ENCODE results near the gene BCAS3.

The BCAS3 gene

DNA sequence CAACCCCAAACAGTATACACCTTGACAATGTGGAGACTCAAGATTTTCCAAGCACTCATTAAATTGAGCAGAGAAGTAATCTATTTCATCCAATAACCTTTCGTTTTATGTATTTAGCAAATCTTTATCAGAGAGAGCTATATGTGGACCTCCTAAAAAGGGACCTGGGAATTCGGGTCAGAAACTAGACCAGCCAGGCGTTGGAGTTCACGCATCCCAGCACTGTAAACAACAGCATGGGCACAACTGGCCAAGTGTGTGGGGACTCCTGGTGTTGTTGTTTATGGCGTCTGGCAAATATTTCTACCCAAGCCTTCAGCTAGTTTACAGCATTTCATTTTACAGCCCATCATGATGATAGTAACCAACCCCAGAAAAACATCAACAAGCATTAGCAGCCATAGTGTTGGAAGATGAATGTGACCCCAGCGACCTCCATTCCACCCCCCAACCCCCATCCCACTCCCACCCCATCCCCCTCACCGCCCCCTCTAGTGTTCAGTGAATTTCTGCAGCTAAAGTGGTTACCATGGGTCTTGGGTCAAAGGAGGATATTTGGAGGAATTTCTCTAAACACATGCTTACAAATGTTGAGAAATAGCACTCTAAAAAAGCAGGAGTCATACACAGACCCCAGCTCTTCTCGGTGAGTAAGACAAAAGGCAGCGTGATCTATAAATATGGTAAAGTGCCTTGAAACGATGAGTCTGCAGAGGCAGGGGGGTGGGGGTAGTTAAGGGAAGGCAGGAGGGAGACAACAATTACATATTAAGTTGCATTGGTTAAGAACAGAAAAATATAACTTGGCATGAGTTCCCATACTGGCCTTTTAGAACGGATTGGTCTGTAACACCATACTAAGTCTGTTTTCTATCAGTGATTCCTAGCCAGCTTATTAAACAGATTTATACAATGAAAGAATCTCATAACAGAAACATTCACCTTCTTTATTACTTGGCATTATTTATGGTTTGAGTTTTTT is 630.5 kb downstream of the BCAS3 start:
- DNase-seq, result no peak

DNA sequence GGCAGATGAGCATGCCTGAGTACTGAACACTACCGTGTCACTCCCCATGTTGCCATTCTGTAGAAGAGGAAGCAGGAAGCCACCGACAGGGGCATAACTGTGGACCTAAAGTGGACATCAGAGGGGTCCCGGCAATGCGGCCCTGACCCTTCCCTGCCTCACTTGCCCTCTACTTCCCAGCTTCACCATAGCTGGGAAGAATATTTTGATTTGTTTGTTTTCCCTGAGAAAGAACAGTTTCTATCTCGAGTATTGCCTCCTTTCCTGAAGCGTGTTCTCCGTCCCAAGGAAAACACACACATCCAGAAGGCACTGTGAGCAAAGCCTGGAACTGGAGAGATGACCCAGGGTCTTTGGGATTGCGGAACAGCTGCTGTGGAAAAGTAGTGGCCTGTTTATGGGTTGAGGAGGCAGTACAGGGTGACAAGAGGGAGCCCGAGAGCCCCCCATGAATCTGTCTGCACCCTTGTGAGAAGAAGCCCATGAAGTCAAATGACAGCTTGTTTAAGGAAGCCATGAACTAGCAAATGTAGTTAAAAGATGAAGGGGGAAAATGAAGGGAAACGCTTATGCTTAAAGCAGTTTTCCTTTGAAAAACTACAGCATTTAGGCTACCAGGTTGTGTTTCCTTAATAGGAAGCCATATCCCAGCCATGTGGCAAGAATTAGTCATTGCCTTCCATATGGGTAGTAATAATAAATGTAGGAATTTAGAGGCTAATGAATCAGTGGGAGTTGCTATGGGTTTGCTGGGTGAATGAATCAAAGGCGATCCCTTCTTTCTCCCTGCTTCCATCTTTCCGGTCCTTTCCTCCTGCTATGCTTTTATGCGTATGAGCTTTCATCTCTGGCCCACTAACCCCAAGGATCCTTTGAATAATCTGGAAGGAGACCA is 632.0 kb downstream of the BCAS3 start:
- no peak for DNase-seq

DNA sequence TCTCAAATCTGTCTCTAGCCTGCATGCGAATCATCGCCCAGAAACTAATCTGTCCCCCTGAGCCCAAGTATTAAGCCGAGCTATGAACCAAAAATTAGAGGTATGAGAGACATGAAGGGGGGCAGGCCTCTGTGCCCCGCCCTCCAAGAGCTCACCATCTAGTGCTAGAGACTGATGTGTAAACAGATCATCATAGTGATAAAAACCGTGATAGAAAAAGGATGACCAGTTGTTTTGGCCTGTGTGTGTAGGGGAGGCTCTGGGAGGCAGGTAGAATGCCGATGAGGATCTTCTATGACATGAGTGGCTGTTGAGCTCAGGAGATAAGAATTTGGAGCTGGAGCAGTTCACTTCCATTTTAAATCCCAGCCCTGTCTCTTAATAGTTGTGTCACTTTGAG is 632.9 kb downstream of the BCAS3 start:
- no peak for DNase-seq

DNA sequence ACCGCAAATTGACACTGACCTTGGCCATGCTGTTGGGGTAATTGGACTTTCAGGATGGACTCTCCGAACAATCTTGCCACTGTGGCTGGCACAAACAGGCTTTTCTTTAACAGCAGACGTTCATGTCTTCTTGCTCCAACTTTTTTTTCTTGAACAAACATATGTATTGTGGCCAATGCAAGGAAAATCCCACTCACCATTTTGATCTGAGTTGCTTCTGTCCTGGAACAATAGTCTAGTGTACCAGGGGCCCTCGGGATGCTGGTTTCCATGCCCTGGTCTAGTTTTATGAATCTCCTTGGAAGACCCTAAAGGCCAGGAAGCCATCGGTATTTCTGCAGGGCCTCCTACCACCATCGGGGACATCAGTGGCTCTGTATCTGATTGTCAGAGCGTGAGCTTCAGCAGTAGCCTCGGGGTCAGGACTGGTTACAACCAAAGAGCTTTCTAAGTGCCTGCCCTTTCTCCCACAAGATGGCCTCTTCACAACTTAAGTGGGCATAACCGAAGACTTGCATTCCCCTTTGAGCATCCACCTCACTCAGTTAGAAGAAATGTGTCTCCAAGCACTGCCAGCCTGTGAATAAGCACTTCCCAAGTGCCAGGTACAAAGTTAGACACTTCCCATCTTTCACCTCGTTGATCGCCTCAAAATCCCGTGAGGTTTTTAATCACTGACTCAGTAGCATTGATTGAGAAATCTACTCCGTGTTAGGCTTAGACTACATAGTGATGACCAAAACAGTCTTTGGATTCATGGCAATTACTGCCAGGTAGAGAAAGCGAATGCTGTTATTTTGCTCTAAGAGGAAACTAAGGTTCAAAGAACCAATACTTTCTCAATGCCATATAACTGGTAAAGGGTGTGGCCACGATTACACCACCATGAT is 635.0 kb downstream of the BCAS3 start:
- DNase-seq, result no peak

DNA sequence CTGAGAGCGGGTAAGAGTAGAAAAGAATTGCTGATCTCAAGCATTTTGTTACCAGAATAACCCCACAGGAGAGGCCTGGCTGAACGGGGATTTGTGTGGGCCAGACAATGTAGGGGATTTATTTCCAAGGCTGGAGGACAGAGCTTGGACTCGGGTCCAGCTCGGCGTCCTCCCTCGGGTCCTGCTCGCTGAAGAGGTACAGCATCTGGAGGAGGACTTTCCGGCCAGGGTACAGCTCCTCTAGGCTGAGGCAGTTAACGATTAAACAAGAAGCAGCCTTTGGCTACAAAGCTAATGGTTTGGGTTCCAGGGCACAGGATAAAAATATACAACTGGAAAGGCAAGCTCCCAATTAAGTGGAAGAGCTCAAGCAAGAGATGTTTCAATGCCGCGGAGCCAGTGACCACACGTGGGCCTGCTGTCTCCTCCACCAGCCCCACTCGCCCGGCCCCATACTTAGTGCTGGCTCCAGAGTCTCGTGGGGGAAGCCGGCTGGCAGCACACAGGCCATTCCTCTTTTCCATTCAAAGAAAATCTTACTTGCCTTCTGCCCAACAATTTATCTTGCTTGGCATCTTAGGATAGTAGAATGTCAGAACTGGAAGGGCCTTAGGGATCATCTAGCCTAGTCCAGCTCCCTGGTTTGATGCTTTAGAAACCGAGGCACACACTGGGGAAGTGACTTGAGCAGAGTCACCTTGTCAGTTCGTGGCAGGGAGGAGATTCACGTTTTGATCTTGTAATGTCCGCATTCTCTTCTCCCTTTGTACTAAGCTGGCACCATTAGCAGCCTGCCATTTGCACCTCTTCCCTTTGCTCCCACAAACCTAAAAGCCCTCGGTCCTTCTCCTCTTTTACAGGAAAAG is 636.0 kb downstream of the BCAS3 start:
- no peak for DNase-seq

DNA sequence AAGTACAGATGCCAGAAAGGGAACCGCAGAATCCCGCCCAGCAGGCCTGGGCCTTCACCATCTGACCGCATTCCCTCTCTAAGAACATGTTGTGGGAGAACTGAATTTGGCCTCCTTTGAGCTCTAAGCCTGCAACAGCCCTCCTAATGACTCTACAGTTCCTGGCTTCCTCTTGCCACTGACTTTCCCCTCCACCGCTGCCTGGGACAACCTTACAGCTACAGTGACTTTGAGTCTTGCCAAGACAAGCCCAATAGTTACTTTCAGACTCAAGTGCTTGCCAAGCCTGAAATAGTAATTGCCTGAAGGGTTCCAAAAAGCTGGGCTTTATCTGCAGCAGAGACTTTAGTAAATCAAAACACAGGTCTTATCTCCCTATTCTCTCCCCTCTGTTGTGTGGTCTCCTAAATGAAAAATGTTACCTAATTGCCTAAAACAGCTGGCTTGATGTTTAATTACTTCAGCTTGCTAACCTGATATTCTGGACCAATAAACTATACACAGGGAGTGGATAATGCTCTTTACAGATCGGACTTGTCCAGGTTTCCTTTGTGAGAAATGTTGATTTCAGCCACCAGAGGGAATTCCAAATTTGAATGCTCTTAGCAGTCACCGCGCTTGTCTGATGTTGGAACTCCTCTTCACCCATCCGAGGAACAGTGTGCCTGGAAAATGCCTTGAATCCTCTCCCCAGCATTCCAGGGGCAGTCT is 636.9 kb downstream of the BCAS3 start:
- DNase-seq, result no peak

DNA sequence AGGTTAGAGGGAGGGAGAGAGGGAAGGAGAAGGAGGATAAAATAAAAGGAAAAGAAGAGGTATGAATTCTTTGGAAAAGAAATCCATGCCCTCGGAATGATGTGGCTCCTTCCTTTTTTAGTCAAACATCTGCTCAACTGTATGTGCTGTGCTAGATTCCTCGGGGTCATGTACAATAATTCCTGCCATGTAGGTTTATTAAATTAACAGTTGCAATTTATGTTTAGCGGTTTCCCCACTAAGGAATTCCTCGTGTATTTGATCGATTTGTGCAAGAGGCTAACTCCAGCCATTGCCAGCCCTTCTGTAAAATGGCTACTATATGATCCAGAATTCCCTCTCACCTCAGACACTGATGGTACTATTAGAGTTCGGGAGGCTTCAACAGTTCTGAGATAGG is 639.0 kb downstream of the BCAS3 start:
- no peak for DNase-seq

DNA sequence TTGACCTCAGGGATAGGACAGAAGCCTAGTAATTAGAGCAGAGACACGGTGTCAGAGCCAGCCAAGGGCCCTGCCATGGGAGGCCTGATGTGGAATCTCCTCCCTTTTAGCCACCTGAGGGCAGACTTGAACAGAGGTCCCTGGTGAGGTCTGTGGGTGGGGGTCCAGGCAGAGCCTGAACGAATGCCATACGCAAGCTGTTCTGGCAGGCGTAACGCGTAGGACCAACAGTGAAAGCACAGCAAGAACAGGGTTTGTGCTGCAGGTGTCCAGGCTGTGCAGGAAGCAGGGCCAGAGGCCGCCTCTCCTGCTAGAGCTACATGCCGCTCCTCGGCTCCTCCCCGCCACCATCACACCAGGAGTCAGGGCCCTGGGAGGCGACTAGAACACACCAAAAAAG is 640.1 kb downstream of the BCAS3 start:
- no peak for DNase-seq

DNA sequence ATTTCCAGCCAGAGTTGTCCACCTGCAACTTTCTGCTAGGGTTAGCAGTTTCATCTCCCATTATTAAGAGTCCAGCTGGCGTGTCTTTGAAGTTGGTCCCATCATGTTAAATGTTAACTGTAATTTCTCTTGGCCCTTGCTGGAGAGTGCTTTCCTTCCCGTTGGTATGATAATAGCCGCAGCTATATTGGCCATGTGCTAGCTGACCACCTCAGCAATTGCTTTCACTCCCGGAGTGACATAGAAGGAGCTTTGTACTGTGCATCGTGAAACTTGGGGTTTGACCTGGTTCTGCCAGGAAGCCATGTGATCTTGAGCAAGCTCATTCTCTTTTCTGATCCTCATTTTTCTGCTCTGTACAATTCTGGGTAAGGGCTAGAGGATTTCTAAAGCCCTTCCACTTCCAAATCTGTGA is 641.0 kb downstream of the BCAS3 start:
- no peak for DNase-seq

DNA sequence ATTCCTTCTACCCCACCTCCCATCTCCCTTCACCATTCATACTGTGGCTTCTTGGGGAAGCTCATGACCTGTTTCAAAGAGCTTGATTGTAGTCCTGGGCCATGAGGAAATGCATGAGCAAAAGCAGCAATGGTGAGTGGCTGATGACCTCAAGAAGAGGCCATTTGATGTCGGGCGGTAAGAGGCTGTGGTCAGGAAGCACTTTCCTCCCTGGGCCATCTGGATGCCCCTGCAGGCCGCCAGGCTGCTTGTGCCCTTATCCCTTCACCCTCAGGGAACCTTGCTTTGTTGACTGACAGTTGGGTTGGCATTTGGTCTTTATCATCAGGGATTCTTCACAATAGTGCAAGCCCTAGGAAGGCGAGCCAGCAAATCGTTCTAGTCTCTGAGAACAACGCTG is 643.7 kb downstream of the BCAS3 start:
- no peak for DNase-seq

DNA sequence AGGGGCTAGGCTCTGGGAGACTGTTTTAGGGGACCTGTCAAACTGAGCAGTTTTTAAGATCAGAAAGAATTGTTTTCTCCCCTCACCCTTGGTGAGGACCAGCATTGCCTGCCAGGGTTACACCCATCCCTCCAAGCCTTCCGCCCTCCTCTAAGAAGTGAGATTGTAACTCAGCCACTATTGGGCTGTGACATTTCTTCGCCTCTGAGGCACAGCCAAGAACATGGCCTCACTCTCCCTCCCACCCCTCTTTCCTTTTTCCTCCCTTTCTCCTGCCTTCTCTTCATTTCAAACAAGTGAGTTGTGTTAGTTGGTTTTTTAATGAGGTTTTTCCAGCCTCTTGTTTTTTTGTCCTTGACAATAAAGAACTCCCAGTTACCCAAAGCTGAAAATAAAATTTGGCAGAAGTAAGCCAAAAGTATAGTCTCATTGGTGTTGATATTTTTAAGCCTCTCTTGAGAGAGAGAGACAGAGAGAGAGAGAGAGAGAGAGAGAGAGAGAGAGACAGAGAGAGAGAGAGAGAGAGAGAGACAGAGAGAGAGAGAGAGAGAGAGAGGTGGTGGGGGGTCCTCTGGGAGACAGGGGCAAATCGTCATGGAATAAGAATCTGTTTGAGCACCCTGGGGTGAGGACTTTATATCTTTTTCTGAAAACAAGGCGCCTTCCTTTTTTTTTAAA is 644.8 kb downstream of the BCAS3 start:
- DNase-seq, result no peak

DNA sequence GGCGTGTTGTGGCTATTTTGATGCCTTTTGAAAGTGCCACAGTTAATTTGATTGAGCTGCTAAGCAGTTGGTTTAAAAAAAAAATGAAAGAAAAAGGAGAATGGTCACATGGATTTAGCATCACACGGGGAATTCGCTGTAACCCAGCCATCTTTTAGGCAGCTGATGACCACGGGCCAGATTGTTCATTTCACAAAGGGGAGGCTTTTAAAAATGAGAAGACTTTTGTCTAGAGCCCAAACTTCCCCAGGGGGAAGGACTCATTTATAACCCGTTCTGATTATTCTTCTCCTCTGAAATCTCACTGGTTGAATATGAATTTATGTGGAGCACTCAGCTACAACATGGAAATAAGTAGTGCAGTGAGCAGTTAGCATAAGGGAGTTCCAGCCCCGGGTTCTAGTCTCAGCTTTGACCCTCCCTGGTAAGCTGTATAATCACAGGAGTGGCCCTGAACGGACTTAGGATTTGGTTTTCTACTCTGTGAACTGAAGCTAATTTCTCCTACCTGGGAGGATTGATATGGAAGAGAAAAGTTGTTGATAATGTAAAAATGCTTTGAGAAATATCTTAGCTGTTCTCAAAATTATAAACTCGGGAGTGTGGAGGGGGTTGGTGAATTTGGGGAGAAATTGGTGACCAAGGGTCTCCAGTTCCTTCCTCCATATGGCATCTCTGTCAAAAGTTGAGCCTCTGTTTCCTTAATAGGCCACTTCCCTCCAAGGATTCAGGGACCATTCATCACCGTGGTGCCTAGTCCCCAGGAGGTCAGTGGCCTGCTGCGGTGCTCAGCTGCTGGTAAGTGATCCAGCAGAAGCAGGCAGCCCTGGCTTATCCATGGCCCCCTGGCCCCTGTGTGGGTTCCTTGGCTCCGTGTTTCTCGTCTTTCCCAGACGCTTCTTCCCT is 645.6 kb downstream of the BCAS3 start:
- no peak for DNase-seq

DNA sequence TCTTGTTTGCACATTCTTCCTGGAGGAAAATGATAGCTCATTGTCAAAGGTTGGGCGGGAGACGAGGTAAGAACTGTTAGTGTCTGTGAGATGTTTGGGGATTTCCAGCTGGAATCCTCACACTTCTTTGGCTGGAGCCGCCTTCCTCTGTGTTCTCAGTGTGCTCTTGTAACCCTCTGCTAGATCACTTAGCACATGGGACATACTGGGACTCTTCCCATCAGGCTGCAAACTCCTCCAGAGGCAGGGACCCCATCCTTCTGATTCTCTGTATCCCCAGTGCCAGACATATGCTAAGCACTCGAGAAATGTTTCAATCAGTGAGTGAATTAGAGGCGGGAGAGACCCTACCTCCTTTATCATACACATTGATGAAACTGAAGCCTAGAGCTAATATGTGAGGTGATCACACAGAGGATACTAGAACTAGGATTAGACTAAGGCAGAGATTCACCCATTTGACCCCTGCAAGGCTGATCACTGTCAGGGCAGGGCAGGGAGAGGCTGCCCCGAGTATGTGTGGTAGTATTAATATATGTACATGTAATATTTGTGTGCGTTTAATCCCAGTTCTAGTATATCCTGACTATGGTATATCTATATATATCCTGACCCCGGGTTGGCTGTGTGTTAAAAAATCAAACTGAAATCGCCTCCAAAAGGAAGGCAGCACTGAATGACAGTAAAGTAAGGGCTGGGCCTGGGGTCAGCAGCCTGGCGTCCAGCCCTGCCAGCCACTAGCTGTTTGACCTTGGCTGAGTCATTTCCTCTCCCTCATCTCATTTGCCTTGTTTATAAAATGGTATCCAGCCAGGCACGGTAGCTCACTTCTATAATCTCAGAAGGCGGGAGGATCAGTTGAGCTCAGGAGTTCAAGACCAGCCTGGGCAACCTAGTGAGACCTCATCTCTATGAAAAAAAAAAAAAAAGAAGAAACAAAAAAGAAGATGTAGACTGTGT is 646.5 kb downstream of the BCAS3 start:
- no peak for DNase-seq

DNA sequence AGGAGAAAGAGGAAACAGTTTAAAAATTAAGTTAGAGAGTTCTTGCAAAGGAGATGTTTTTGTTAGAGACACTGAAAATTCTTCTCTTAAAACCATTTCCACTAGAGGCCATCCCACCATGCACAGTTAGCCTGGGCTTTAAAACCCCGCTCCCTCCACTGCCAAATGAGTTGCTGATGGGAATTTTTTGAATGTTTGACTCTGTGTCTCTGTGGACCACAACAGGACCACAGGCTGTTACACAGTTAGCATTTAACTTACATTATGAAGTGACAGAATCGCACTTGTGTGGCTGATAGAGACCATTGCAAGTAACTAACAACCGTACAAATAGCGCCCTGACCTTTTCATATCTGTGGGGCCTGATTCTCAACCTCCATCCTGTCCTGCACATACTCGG is 647.3 kb downstream of the BCAS3 start:
- no peak for DNase-seq

DNA sequence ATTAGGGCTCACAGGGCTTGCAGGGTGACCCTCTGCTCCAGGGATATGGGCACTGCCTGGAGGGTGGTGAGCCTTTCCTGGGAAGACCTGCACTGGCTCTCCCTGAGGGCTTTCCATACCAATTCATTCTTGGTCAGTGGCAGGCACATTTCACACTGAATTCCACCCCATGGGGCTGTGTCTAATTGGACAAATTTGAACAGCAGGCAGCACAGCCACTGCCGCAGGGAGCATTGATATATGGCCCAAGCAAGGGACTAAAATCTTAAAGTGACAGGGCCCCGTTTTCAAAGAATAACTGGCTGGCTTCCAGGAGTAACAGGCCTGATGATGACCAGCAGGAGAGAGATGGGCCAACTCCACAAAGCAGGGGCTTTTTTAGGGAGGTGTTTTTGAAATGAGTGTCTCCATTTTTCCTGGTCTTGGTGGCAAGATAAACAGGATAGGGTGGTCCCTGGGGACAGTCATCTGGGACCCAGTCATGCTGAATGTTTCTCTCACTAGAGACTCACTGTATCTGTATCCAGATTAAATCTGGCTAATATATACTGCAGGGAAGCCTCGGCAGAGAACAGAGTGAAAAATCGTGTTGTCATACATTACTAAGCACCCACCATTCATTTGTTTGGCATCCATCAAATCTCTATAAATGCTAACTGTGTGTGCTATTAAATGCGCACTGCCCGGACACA is 647.9 kb downstream of the BCAS3 start:
- DNase-seq, result no peak

DNA sequence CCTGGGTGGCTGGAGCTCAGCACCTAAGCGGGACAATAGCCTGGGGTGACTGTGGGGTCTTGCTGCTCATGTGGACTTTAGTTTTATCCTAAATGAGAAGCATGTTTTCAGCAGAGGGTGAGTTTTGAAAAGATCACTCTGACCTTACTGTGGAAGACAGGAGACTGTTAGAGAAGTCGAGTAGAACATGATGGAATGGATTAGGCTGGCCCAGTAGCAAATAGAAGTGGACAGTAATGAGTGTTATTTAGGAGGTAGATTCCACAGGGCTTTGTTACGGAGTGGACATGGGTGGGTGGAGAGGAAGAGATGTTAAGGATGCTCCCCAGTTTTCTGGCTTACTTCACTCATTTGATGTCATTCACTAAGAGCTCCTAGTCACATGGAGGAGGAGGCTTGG is 648.7 kb downstream of the BCAS3 start:
- no peak for DNase-seq

DNA sequence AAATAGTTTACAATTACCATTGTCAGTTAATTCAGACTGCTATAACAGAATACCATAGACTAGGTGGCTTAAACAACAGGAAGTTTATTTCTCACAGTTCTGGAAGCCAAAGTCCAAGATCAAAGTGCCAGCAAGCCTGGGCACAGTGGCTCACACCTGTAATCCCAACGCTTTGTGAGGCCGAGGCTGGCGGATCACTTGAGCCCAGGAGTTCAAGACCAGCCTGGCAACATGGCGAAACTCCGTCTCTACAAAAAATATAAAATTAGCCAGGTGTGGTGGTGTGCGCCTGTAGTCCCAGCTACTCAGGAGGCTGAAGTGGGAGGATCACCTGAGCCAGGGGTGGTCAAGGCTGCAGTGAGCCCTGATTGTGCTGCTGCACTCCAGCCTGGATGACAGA is 650.7 kb downstream of the BCAS3 start:
- no peak for DNase-seq
